OCI-LY7 (cell line): ENCODE measurements around the gene DRC7. TPM values are rescaled to one million over a fixed set of nuclear protein-coding genes. Genes with fewer than 3 reads are reported as not detected.

Source experiments
- BruUV-seq: library from RNA; stranded (reverse); fragments of 400-500 nt; replicated peaks from 2 replicates; lab custom pipeline; 2021; lab: Mats Ljungman, UMichigan
- CTCF ChIA-PET: fragments of 300-600 bp; sonication (Branson Sonifier 250); formaldehyde crosslinking; loops from one replicate; lab custom pipeline; 2022; ENCODE audit warnings: antibody characterized with exemption; ENCODE audit not compliant: unreplicated experiment; lab: Charles Lee
- POLR2A ChIA-PET: fragments of 300-600 bp; sonication (Branson Sonifier 250); formaldehyde crosslinking; loops from one replicate; lab custom pipeline; 2022; ENCODE audit warnings: antibody characterized with exemption; lab: Charles Lee
- DNase-seq: peaks from one replicate; pipeline ENCODE4 v3.0.0-alpha.2; 2015; ENCODE audit warnings: low spot score
- H2AFZ ChIP-seq: fragments of 200-600 bp; sonication (generic), shearing (Covaris generic); 2 replicates; pipeline ENCODE4 v1.6.1; 2014; ENCODE audit warnings: mild to moderate bottlenecking, antibody characterized with exemption, low read length, moderate library complexity
- H3K27ac ChIP-seq: fragments of 200-600 bp; sonication (generic); 2 replicates; pipeline ENCODE4 v1.5.1; 2014; ENCODE audit warnings: mixed run types, low read depth, mild to moderate bottlenecking, moderate library complexity, low read length, inconsistent platforms; ENCODE audit not compliant: poor library complexity, severe bottlenecking
- H3K36me3 ChIP-seq: fragments of 200-600 bp; sonication (generic); 2 replicates; pipeline ENCODE4 v1.6.1; 2014; ENCODE audit warnings: mild to moderate bottlenecking, antibody characterized with exemption, low read length, moderate library complexity, mixed read lengths; ENCODE audit not compliant: insufficient read depth
- H3K4me1 ChIP-seq: fragments of 200-600 bp; sonication (generic); 2 replicates; pipeline ENCODE4 v1.5.1; 2014; ENCODE audit warnings: mild to moderate bottlenecking, low read length; ENCODE audit not compliant: insufficient read depth, poor library complexity, severe bottlenecking
- H3K4me2 ChIP-seq: fragments of 200-600 bp; sonication (generic); 2 replicates; pipeline ENCODE4 v1.6.1; 2014; ENCODE audit warnings: mild to moderate bottlenecking, low read length
- H3K4me3 ChIP-seq: fragments of 200-600 bp; sonication (generic); 2 replicates; pipeline ENCODE4 v1.5.1; 2014; ENCODE audit warnings: mild to moderate bottlenecking, low read depth, low read length; ENCODE audit not compliant: poor library complexity, severe bottlenecking
- H3K79me2 ChIP-seq: fragments of 200-600 bp; sonication (generic); 2 replicates; pipeline ENCODE4 v1.6.1; 2016; ENCODE audit warnings: low read depth, mild to moderate bottlenecking, low read length, moderate library complexity, mixed read lengths; ENCODE audit not compliant: insufficient read depth
- H3K9me2 ChIP-seq: fragments of 200-600 bp; sonication (generic); 2 replicates; pipeline ENCODE4 v1.6.1; 2016; ENCODE audit warnings: mild to moderate bottlenecking, low read length, mixed read lengths; ENCODE audit not compliant: insufficient read depth
- H3K9me3 ChIP-seq: fragments of 200-600 bp; sonication (generic); 2 replicates; pipeline ENCODE4 v1.6.1; 2014; ENCODE audit warnings: mild to moderate bottlenecking, mixed run types, low read length, mixed read lengths
- H4K20me1 ChIP-seq: fragments of 200-600 bp; sonication (generic); 2 replicates; pipeline ENCODE4 v1.6.1; 2014; ENCODE audit warnings: mild to moderate bottlenecking, antibody characterized with exemption, low read length, moderate library complexity, mixed read lengths; ENCODE audit not compliant: insufficient read depth
- CTCF ChIP-seq: fragments of 200-600 bp; sonication (generic); conservative IDR thresholded peaks from 2 replicates; pipeline ENCODE4 v1.5.1; 2014; ENCODE audit warnings: mild to moderate bottlenecking, antibody characterized with exemption, low read length, moderate library complexity, mixed read lengths
- EZH2phosphoT487 ChIP-seq: fragments of 200-600 bp; sonication (generic); IDR thresholded peaks from 2 replicates; pipeline ENCODE4 v1.6.1; 2018; ENCODE audit warnings: low read depth, borderline replicate concordance, mild to moderate bottlenecking, mixed run types, antibody characterized with exemption, low read length, moderate library complexity, mixed read lengths
- intact Hi-C: fragments of 100-400 bp; cut with micrococcal nuclease; formaldehyde crosslinking; loops from one replicate; pipeline ENCODE4 v1.10.0; 2022; ENCODE audit not compliant: unreplicated experiment
- total RNA-seq, 2 experiments: library from RNA; depleted of rRNA in 1 of 2; stranded (reverse); fragments of >200 nt in 1 of 2; shearing (Covaris generic) in 1 of 2; gene quantifications; 2 replicates each; pipeline ENCODE4 v1.2.3, GENCODE V29; 2014 to 2022

The DRC7 gene
- total RNA-seq, 2 experiments from 2014 or later: 0.44 to 0.46 TPM

GRCh38 chr16:57693550-57693949, 1.1 kb upstream of the DRC7 start:
- H3K79me2 ChIP-seq: no peaks in the 10 kb centered on the region
- peaks cover 18% of the 10 kb centered on the region for H3K4me1 ChIP-seq
- no peak overlapping the region for H3K27ac ChIP-seq
- no peak for DNase-seq
- H4K20me1 ChIP-seq: no peaks in the 10 kb centered on the region
- TF ChIP-seq CTCF (no peak), EZH2phosphoT487 (no peak)
- BruUV-seq: no TSS peak
- ChIA-PET POLR2A (no interaction called here), CTCF (no interaction called here)
- intact Hi-C loops: no loop called here
- no peaks in the 10 kb centered on the region for H3K9me2 ChIP-seq
- H3K36me3 ChIP-seq: no peaks in the 10 kb centered on the region
- H2AFZ ChIP-seq: no peak overlapping the region
- H3K9me3 ChIP-seq: no peaks in the 10 kb centered on the region
- H3K4me2 ChIP-seq: no peak overlapping the region
- no peak overlapping the region for H3K4me3 ChIP-seq

GRCh38 chr16:57694231-57694724, 328 bp upstream of the DRC7 start:
- intact Hi-C loops: no loop called here
- no peak overlapping the region for H3K27ac ChIP-seq
- H3K9me3 ChIP-seq: no peaks in the 10 kb centered on the region
- DNase-seq: no peak
- ChIA-PET CTCF (no interaction called here), POLR2A (no interaction called here)
- TF ChIP-seq CTCF (no peak), EZH2phosphoT487 (no peak)
- no peaks in the 10 kb centered on the region for H3K36me3 ChIP-seq
- H3K9me2 ChIP-seq: no peaks in the 10 kb centered on the region
- no peaks in the 10 kb centered on the region for H3K79me2 ChIP-seq
- no peak overlapping the region for H3K4me3 ChIP-seq
- H3K4me1 ChIP-seq: peaks cover 18% of the 10 kb centered on the region
- no peaks in the 10 kb centered on the region for H4K20me1 ChIP-seq
- no peak overlapping the region; the same call in 1 of the 2 replicates for H2AFZ ChIP-seq
- BruUV-seq: no TSS peak
- H3K4me2 ChIP-seq: peak overlapping the region; percentile 65

GRCh38 chr16:57695680-57696069, 1.1 kb downstream of the DRC7 start:
- Histone ChIP-seq H3K4me2 (no peak overlapping the region), H3K9me2 (no peaks in the 10 kb centered on the region), H3K4me3 (no peak overlapping the region), H3K4me1 (peaks cover 7% of the 10 kb centered on the region), H3K9me3 (no peaks in the 10 kb centered on the region), H4K20me1 (no peaks in the 10 kb centered on the region), H3K79me2 (no peaks in the 10 kb centered on the region), H3K36me3 (no peaks in the 10 kb centered on the region), H2AFZ (no peak overlapping the region), H3K27ac (no peak overlapping the region)
- ChIA-PET CTCF (no interaction called here), POLR2A (no interaction called here)
- BruUV-seq: no TSS peak
- intact Hi-C loops: no loop called here
- no peak for TF ChIP-seq CTCF
- TF ChIP-seq EZH2phosphoT487: no peak
- no peak for DNase-seq
